Left lung (tissue), 10 donors: ENCODE measurements around the gene TASL. TPM values are rescaled to one million over a fixed set of nuclear protein-coding genes. Genes with fewer than 3 reads are reported as not detected.
"Not testable (repeated sequence)": the region's sequence is repeated elsewhere in the genome, so short reads cannot be mapped to it uniquely, and the experiment has no call there.

Source experiments
- ATAC-seq: fragments of 200-7000 bp; cut with Tn5 transposase; one replicate; pipeline ENCODE4 v1.9.1; 2020; ENCODE audit warnings: moderate library complexity
- DNase-seq, 4 donors: peaks; one replicate each; pipeline ENCODE4 v3.0.0-alpha.2; 2013 to 2020
- H3K27ac ChIP-seq, 2 donors: fragments of 200-600 bp; sonication (generic) in 1 of 2; one replicate each; pipeline versions ENCODE4 v1.5.0 to v1.8.0; 2020 to 2021
- H3K27me3 ChIP-seq, 2 donors: fragments of 200-600 bp; sonication (generic) in 1 of 2; one replicate each; pipeline versions ENCODE4 v1.5.0 to v1.8.0; 2020 to 2021
- H3K36me3 ChIP-seq, 2 donors: fragments of 200-600 bp; sonication (generic) in 1 of 2; one replicate each; pipeline versions ENCODE4 v1.5.0 to v1.8.0; 2020 to 2021
- H3K4me1 ChIP-seq, 2 donors: fragments of 200-600 bp; one replicate each; pipeline ENCODE4 v1.8.0; 2021
- H3K4me3 ChIP-seq, 2 donors: fragments of 200-600 bp; sonication (generic) in 1 of 2; one replicate each; pipeline versions ENCODE4 v1.5.0 to v1.8.0; 2020 to 2021; ENCODE audit warnings: mild to moderate bottlenecking in 1 of 2
- H3K9me3 ChIP-seq, 2 donors: fragments of 200-600 bp; sonication (generic) in 1 of 2; one replicate each; pipeline versions ENCODE4 v1.5.0 to v1.8.0; 2020 to 2021
- intact Hi-C, 2 donors: fragments of 100-400 bp; cut with DNase I; formaldehyde crosslinking; loops; one replicate each; pipeline versions ENCODE4 v1.11.2 to v1.14.2; 2022
- polyA plus RNA-seq, 6 donors: library from polyadenylated mRNA; unstranded; fragments of 120-200 nt; gene quantifications; one replicate each; pipeline ENCODE4 v1.2.1, GENCODE V29; 2013; ENCODE audit not compliant: insufficient read length in 6 of 6
- total RNA-seq, 2 donors: library from RNA; stranded (reverse); fragmentation: NEBNext Ultra II Directional; extraction: Animal tissue kit (Norgen Biotek cat#: 25700); gene quantifications; one replicate each; pipeline ENCODE4 v1.2.1, GENCODE V29; 2021
- TF ChIP-seq, protein P1 (sequence below), 2 donors: fragments of 200-600 bp; sonication (generic) in 1 of 2; IDR thresholded peaks; one replicate each; pipeline versions ENCODE4 v1.5.0 to v1.8.0; 2021; ENCODE audit warnings: antibody characterized with exemption in 2 of 2
- donor health status: DM: no; HTN: yes; CAD: no.
- donor health status: DM: no; HTN: no; CAD: no.

TASL gene
- total and polyA plus RNA-seq, 8 donors = 0.82 to 6.2 (median 1.2) TPM

DNA sequence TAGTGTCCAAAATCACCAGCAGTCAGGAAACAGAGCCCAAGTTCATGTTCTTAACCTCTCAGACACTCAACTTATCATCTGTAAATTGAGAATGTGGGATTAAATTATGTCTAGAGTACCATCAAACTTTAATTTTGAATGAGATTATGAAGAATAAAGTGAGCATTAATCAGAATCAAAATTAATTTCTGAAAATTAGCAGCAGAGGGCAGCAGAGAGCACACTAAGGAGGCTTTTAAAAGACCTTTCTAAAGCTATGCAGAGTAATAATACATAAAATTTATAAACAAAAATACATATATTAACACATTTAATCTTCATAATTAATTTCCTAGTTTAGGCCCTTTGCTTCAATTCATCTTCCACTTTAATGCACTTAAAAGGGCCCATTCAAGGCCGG, 7.1 kb downstream of the TASL start:
- TF ChIP-seq, protein P1, sequence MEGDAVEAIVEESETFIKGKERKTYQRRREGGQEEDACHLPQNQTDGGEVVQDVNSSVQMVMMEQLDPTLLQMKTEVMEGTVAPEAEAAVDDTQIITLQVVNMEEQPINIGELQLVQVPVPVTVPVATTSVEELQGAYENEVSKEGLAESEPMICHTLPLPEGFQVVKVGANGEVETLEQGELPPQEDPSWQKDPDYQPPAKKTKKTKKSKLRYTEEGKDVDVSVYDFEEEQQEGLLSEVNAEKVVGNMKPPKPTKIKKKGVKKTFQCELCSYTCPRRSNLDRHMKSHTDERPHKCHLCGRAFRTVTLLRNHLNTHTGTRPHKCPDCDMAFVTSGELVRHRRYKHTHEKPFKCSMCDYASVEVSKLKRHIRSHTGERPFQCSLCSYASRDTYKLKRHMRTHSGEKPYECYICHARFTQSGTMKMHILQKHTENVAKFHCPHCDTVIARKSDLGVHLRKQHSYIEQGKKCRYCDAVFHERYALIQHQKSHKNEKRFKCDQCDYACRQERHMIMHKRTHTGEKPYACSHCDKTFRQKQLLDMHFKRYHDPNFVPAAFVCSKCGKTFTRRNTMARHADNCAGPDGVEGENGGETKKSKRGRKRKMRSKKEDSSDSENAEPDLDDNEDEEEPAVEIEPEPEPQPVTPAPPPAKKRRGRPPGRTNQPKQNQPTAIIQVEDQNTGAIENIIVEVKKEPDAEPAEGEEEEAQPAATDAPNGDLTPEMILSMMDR (IDR thresholded peaks at IDR 0.05) = peak; percentile 22 to 66
- intact Hi-C loops = no loop called here

DNA sequence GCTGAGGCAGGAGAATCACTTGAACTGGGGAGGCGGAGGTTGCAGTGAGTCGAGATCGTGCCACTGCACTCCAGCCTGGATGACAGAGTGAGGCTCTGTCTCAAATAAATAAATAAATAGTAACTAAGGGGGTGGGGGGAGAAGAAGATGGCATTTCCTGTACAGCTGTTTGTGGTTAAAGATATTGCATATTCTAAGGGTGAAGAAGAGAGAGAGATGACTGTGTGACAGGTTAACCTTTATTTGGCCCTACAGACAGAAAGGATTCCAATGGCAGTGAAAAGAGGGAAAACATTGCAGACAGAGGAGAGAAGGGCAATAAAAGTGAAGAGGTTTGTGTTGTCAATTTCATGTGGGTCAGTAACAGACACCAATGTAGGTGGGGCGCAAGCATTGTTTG, 9.4 kb downstream of the TASL start:
- Histone ChIP-seq H3K36me3 (no peaks in the 10 kb centered on the region), H3K9me3 (no peaks in the 10 kb centered on the region), H3K4me1 (no peaks in the 10 kb centered on the region), H3K4me3 (no peak overlapping the region), H3K27ac (no peak overlapping the region), H3K27me3 (no peaks in the 10 kb centered on the region)
- TF ChIP-seq, protein P1 (IDR thresholded peaks at IDR 0.05) = no peak
- DNase-seq (no peak), ATAC-seq (no peak)
- intact Hi-C loops = no loop called here

More for the DNA sequence above, 7.1 kb downstream of the TASL start:
- H3K27me3 ChIP-seq = no peaks in the 10 kb centered on the region
- no peaks in the 10 kb centered on the region for H3K4me1 ChIP-seq
- no peak overlapping the region for H3K27ac ChIP-seq
- DNase-seq (peak in 1 of 4 donors; percentile 22), ATAC-seq (peak; percentile 72)
- H3K36me3 ChIP-seq = no peaks in the 10 kb centered on the region
- H3K9me3 ChIP-seq = no peaks in the 10 kb centered on the region
- no peak overlapping the region for H3K4me3 ChIP-seq

DNA sequence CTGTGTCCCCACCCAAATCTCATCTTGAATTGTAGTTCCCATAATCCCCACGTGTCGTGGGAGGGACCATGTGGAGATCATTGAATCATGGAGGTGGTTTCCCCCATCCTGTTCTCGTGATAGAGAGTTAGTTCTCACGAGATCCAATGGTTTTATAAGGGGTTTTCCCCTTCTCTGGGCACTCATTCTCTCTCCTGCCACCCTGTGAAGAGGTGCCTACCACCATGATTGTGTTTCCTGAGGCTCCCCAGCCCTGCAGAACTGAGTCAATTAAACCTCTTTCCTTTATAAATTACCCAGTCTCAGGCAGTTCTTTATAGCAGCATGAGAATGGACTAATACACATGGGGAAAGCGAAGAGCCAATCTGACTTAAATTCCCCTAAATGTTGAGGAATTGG, 14.5 kb downstream of the TASL start:
- H3K4me1 ChIP-seq, H3K36me3 ChIP-seq, H3K4me3 ChIP-seq, DNase-seq, H3K27me3 ChIP-seq, H3K27ac ChIP-seq, intact Hi-C loops, H3K9me3 ChIP-seq, ATAC-seq: not testable (repeated sequence)

DNA sequence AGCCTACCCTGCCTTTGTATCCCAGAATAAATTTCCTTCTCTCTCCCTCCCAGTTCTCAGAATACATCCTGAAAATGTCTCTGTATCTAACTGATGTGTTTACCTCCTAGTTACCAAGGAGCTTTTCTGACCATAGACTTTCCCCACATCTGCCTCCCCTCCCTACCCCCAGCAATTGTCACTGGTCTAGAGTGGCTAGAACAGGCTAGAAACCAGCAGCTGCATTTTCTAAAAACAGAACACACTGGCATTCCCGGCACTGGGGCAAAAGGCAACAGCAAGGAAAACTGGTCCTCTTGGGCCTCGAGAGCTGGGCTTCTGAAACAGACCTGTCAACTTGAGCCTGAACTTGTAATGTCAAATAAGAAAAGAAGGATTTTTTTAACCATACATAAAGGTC, 16.4 kb downstream of the TASL start:
- no peak for DNase-seq
- Histone ChIP-seq H3K36me3 (peaks cover 0 to 7% of the 10 kb centered on the region in 2 donors), H3K27me3 (no peaks in the 10 kb centered on the region), H3K4me3 (no peak overlapping the region), H3K9me3 (no peaks in the 10 kb centered on the region), H3K4me1 (no peaks in the 10 kb centered on the region), H3K27ac (no peak overlapping the region)
- intact Hi-C loops = no loop called here
- TF ChIP-seq, protein P1 (IDR thresholded peaks at IDR 0.05) = no peak
- ATAC-seq = no peak

DNA sequence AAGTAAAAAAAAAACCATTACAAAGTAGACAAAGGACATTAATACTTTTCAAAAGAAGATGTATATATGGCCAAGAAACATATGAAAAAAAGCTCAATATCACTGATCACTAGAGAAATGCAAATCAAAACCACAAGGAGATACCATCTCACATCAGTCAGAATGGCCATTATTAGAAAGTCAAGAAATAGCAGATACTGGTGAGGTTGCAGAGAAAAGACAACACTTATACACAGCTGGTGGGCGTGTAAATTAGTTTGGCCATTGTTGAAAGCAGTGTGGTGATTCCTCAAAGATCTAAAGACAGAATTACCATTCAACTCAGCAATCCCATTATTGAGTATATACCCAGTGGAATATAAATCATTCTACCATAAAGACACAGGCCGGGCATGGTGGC, 39.3 kb downstream of the TASL start:
- no peaks in the 10 kb centered on the region for H3K4me1 ChIP-seq
- H3K9me3 ChIP-seq = no peaks in the 10 kb centered on the region
- intact Hi-C loops = no loop called here
- TF ChIP-seq, protein P1 (IDR thresholded peaks at IDR 0.05) = no peak
- H3K36me3 ChIP-seq = no peaks in the 10 kb centered on the region
- no peak overlapping the region for H3K27ac ChIP-seq
- ATAC-seq (no peak), DNase-seq (no peak)
- H3K27me3 ChIP-seq = no peaks in the 10 kb centered on the region
- no peak overlapping the region for H3K4me3 ChIP-seq

DNA sequence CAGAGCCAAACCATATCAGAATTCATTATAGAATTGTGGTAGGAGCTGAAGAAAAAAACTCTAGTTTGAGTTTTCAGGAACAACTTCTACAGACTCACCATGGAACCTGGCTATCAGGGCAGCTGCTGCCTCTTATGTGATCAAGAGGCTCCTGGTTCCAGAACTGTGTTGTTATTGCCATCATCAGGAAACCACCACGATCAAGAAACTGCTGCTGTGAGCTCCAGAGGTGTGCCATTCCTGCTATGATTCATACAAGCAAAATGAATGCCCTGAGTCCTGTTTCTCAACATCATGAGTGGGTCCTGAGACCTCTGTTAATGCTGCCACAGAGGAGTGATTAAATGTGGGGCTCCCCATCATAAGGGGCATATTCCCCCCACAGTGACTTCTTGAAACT, 43.7 kb downstream of the TASL start:
- no peak overlapping the region for H3K27ac ChIP-seq
- H3K36me3 ChIP-seq = no peaks in the 10 kb centered on the region
- TF ChIP-seq, protein P1 (IDR thresholded peaks at IDR 0.05) = no peak
- DNase-seq (no peak), ATAC-seq (no peak)
- intact Hi-C loops = no loop called here
- no peaks in the 10 kb centered on the region for H3K4me1 ChIP-seq
- H3K27me3 ChIP-seq = no peaks in the 10 kb centered on the region
- no peaks in the 10 kb centered on the region for H3K9me3 ChIP-seq
- no peak overlapping the region for H3K4me3 ChIP-seq
